22Rv1 (cell line): Measurements from ENCODE around the gene SDHAF1.

Experiments used
- H3K27ac ChIP-seq: fragments of 450-650 bp; 2 replicates; pipeline ENCODE4 v1.5.1; 2017
- ZFX ChIP-seq: fragments of 450-650 bp; IDR thresholded peaks from 2 replicates; pipeline ENCODE4 v1.6.1; 2017; ENCODE audit warnings: antibody characterized with exemption, borderline replicate concordance
- TF ChIP-seq, protein P1 (sequence below): fragments of 450-650 bp; IDR thresholded peaks from 2 replicates; pipeline ENCODE4 v1.5.1; 2017; ENCODE audit warnings: mild to moderate bottlenecking

SDHAF1 gene

GRCh38 chr19:35959968-35960320 is 35.0 kb upstream of the SDHAF1 start:
- no peak overlapping the region for H3K27ac ChIP-seq
- TF ChIP-seq ZFX = no peak
- TF ChIP-seq, protein P1, sequence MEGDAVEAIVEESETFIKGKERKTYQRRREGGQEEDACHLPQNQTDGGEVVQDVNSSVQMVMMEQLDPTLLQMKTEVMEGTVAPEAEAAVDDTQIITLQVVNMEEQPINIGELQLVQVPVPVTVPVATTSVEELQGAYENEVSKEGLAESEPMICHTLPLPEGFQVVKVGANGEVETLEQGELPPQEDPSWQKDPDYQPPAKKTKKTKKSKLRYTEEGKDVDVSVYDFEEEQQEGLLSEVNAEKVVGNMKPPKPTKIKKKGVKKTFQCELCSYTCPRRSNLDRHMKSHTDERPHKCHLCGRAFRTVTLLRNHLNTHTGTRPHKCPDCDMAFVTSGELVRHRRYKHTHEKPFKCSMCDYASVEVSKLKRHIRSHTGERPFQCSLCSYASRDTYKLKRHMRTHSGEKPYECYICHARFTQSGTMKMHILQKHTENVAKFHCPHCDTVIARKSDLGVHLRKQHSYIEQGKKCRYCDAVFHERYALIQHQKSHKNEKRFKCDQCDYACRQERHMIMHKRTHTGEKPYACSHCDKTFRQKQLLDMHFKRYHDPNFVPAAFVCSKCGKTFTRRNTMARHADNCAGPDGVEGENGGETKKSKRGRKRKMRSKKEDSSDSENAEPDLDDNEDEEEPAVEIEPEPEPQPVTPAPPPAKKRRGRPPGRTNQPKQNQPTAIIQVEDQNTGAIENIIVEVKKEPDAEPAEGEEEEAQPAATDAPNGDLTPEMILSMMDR = no peak

GRCh38 chr19:35960432-35960972 is 34.5 kb upstream of the SDHAF1 start:
- no peak overlapping the region for H3K27ac ChIP-seq

DNA sequence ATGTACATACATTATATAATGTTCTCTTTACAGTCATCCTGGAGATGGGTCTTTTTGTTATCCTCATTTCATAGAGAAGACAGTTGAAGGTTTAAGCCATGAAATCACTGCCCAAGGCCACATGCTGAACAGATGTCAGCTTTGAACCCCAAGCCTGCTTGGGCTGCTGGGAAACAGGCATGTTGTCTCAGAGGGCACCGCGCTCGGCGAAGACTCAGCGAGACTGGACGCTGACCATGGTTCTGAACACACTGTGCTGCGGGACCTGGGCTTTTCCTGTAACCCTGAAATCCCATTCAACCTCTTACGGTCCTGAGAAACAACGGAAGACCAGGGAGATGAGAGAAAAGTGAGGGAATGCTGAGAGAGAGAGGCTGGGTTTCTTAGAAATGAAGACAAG is 31.5 kb upstream of the SDHAF1 start:
- TF ChIP-seq, protein P1 = no peak
- no peak for TF ChIP-seq ZFX

More at GRCh38 chr19:35960432-35960972, 34.5 kb upstream of the SDHAF1 start:
- TF ChIP-seq, protein P1 = no peak
- TF ChIP-seq ZFX = no peak

GRCh38 chr19:35966771-35967170 is 28.2 kb upstream of the SDHAF1 start:
- no peak overlapping the region for H3K27ac ChIP-seq
- TF ChIP-seq ZFX = no peak
- TF ChIP-seq, protein P1 = no peak

More for the DNA sequence above, 31.5 kb upstream of the SDHAF1 start:
- H3K27ac ChIP-seq = no peak overlapping the region

GRCh38 chr19:35973487-35973886 is 21.5 kb upstream of the SDHAF1 start:
- no peak overlapping the region for H3K27ac ChIP-seq
- TF ChIP-seq, protein P1 = no peak
- no peak for TF ChIP-seq ZFX

DNA sequence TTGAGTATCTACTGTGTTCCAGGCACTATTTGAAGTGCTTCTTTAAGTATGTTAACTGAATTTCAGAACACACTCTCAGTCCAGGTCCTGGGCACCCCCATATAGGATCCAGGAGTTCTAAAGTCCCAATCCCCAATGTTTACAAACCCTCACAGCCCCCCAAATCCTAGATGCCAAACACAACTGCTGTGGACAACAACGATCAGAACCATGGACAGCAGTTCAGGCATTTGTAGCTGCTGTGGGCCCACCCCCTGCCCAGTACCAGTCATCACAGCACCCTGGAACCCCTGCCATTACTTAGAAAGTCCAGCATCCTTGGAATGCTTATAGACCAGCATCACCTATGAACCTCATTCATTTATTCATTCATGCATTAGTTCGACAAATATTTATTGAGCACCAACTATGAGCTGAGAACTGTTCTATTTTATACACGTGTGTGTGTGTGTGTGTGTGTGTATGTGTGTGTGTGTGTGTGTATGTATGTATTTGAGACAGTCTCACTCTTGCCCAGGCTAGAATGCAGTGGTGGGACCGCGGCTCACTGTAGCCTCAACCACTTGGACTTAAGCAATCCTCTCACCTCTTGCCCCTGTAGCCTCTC is 19.3 kb upstream of the SDHAF1 start:
- TF ChIP-seq, protein P1 = no peak
- TF ChIP-seq ZFX = no peak
- no peak overlapping the region for H3K27ac ChIP-seq

DNA sequence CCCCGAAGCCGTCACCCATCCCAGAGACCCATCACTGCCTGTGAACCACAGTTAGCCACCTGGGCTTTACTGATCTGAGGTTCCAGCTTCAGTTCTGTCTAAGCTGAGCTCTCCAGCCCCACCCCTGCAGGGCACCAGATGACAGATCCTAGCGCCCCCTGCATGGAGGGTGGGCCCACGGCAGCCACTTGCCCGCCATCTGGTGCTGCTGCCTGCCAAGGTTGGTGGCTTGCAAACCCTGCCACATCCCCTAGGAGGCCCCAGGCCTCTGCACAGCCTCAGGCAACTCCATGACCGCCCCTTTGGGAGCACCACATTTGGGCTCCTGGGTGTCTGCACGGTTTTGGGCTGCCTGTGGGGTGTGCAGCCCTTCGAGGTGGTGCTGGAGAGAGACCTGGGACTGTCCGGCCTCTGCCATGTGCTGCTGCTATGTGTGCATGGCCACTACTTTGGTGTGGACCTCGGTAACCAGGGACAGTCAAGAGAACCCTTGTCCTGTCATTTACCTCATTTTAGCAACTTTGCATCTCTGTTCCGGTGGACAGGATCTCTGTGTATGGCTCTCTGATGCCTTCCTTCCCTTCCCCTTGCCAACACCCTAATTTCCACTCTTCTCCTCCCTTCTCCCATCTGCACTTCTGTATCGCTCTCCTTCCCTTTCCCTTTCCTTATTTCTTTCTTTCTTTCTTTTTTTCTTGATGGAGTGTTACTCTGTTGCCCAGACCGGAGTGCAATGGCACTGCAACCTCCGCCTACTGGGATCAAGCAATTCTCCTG is 17.4 kb upstream of the SDHAF1 start:
- H3K27ac ChIP-seq = no peak overlapping the region
- TF ChIP-seq, protein P1 = peak; percentile 17
- TF ChIP-seq ZFX = no peak
